Measurements from ENCODE around the gene FBXL4.

DNA sequence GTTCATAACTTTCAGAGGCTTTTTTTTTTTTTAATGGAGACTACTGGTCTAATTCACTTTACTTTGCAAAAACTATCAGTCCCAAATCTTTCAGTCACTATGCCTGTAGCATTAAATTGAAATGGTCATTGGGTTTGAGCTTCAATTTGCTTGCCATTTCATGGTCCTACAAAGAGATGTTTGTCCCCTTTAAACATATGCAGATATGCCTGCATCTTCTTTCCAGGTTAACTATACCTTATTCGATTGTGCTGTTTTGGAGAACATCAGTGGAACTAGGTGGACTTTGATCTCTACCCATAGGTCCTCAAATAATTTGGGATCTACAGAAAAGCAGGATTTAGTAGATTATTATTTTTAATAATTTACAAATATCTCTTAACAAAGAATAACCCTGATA is 108.8 kb downstream of the FBXL4 start:
- TF ChIP-seq, protein P1, sequence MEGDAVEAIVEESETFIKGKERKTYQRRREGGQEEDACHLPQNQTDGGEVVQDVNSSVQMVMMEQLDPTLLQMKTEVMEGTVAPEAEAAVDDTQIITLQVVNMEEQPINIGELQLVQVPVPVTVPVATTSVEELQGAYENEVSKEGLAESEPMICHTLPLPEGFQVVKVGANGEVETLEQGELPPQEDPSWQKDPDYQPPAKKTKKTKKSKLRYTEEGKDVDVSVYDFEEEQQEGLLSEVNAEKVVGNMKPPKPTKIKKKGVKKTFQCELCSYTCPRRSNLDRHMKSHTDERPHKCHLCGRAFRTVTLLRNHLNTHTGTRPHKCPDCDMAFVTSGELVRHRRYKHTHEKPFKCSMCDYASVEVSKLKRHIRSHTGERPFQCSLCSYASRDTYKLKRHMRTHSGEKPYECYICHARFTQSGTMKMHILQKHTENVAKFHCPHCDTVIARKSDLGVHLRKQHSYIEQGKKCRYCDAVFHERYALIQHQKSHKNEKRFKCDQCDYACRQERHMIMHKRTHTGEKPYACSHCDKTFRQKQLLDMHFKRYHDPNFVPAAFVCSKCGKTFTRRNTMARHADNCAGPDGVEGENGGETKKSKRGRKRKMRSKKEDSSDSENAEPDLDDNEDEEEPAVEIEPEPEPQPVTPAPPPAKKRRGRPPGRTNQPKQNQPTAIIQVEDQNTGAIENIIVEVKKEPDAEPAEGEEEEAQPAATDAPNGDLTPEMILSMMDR (IDR thresholded peaks at IDR 0.05): no peak
- TF ChIP-seq EP300 (IDR thresholded peaks at IDR 0.05) (no peak), POLR2A (IDR thresholded peaks at IDR 0.05) (no peak)
